GM10847 (cell line): Measurements from ENCODE around the gene LYPD1.

Experiments
- POLR2A ChIP-seq: IDR thresholded peaks from 2 replicates; pipeline ENCODE4 v1.6.1; 2011; ENCODE audit not compliant: insufficient read length; ENCODE audit errors: extremely low read depth

Gene LYPD1

GRCh38 chr2:132646540-132647108, 23.4 kb downstream of the LYPD1 start:
- no peak for TF ChIP-seq POLR2A

DNA sequence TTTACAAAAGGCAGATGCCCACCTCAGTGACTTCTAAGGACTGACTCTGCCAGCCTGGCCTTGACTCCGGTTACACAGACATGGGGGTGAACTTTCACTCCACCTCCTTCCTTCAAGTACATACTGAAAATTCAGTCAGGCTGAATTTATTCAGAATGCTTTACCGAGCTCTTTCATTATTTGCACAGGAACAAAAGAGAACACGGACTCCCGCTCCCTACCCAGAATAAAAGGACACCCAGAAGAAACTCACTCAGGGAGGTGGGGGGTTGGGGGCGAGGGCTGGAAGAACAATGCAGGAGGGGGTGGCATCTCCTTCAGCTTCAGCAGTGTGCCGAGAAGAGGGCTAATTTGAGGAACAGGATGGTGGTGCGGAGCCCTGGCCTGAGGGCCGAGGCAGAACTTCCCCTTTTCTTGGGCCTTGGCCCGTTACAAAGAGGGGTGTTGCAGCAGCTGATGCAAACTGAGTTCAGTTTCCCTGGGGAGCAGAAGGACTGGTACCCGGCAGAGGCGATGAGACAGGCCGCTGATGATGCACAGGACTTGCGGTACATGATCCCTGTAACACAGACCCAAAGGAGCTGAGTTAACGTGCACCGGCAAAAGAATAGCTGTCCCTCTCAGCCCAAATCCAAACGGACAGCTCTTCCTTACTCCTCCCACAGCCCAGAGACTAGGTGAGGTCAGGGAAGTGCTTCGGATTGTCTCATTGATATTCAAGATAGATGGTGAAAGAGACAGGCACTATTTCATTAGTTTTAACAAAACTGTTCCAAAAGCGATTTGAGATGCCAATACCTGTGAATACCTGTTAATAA, 24.1 kb downstream of the LYPD1 start:
- TF ChIP-seq POLR2A = no peak

DNA sequence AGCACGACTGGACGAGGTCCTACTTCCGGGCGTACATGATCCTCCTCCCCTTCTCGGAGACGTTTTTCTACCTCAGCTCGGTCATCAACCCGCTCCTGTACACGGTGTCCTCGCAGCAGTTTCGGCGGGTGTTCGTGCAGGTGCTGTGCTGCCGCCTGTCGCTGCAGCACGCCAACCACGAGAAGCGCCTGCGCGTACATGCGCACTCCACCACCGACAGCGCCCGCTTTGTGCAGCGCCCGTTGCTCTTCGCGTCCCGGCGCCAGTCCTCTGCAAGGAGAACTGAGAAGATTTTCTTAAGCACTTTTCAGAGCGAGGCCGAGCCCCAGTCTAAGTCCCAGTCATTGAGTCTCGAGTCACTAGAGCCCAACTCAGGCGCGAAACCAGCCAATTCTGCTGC, 24.8 kb downstream of the LYPD1 start:
- no peak for TF ChIP-seq POLR2A

DNA sequence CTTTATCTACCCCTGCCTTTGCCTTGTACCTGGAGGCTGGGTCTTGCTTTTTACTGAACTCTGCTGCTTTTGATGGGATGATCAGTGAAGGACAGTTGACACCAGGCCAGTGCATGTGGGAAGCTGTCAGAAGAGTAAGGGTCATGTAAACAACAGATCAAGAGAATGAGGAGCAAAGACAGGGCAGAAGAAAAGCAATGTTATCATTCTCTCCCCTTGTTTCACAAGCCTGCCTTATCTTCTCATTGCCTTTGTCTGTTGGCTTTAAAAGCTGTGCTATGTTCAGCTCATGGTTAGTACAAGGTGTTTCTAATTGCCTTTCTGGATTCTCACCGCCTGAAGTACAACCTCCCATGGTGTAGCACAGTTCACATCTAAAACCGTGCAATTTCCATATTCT, 27.6 kb downstream of the LYPD1 start:
- TF ChIP-seq POLR2A = no peak

DNA sequence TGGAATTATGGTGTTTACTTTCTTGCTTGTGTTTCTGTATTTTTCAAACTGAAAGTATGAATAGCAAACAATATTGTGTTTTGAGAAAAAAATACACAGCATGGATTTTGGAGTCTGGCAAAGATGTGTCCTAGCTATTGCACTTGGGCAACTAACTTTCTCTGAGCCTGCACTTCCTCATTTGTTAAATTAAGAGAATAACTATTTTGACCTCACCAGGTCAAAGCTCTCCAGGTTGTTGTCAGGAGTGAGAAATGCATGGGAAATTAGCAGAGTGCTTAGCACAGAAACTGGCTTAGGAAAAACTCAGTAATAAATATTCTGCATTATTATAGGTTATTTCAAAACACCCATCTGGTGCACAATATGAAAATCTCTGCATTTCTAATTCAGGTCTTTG, 28.2 kb downstream of the LYPD1 start:
- no peak for TF ChIP-seq POLR2A

GRCh38 chr2:132640116-132640515, 29.9 kb downstream of the LYPD1 start:
- no peak for TF ChIP-seq POLR2A

- TF ChIP-seq POLR2A = no peak
Observed at GRCh38 chr2:132638313-132639040, 31.5 kb downstream of the LYPD1 start.

DNA sequence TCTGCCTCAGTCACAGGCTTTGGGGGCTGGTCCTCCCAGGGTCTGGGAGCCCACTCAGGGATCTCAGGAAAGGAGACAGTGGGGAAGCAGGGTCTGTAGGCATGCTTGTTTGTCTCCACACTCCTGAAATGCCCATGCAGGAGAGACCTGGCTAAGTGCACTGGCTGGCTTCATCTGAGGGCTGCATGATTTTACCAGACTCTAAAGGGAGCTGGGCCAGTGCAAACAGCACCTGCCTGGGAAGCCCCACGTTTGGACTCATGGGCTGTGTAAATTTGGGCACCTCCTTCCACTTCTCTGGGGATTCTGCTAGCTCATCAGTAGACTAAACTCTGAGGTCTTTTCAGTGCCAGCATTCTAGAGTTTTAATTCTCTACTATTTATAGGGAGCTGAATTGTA, 33.7 kb downstream of the LYPD1 start:
- no peak for TF ChIP-seq POLR2A

DNA sequence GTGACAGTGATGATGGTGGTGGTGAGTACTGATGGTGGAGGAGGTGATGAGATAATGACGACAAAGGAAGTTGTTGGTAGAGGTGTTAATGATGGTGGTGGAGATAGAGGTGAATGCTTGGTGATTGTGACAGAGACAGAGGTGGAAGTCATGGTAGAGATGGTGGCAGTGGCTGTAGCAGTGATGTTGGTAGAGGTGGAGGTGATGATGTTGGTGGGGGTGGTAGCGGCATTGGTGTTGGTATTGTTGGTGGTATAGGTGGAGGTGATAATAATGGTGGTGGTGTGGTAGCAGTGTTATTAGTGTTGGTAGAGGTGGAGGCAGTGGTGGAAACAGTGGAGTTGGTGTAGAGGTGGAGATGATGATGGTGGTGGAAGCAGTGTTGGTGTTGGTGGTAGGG, 36.4 kb downstream of the LYPD1 start:
- TF ChIP-seq POLR2A = no peak

GRCh38 chr2:132632000-132632649, 37.9 kb downstream of the LYPD1 start:
- no peak for TF ChIP-seq POLR2A

- TF ChIP-seq POLR2A = no peak
Observed at GRCh38 chr2:132627536-132627935, 42.5 kb downstream of the LYPD1 start.

GRCh38 chr2:132623096-132623839, 46.7 kb downstream of the LYPD1 start:
- no peak for TF ChIP-seq POLR2A

GRCh38 chr2:132621131-132621875, 48.7 kb downstream of the LYPD1 start:
- no peak for TF ChIP-seq POLR2A

GRCh38 chr2:132620115-132620514, 49.9 kb downstream of the LYPD1 start:
- TF ChIP-seq POLR2A = no peak
